ENCODE data around the gene RIMBP2.

DNA sequence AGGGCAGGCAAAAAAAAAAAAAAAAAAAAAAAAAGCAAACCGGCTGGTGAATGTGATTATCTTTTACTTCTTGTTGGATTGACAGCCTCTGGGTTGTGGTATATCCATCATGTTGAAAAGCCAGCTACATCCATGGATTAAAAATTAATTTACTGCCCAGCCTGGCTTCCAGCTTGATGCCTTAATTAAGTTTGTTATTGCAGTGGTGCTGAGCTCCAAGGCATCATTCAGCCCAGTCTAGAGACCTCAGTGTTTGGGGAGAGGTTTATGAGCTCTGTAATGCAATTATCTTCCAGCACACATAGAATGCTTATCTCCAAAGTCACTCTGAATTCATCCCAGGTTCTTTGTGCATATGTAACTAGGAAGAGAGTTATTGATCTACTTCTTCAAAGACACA lies 114.8 kb downstream of the RIMBP2 start:
- TF ChIP-seq EZH2phosphoT487 (IDR thresholded peaks at IDR 0.05; ENCODE audit: low read depth), result no peak
- TF ChIP-seq, protein P1, sequence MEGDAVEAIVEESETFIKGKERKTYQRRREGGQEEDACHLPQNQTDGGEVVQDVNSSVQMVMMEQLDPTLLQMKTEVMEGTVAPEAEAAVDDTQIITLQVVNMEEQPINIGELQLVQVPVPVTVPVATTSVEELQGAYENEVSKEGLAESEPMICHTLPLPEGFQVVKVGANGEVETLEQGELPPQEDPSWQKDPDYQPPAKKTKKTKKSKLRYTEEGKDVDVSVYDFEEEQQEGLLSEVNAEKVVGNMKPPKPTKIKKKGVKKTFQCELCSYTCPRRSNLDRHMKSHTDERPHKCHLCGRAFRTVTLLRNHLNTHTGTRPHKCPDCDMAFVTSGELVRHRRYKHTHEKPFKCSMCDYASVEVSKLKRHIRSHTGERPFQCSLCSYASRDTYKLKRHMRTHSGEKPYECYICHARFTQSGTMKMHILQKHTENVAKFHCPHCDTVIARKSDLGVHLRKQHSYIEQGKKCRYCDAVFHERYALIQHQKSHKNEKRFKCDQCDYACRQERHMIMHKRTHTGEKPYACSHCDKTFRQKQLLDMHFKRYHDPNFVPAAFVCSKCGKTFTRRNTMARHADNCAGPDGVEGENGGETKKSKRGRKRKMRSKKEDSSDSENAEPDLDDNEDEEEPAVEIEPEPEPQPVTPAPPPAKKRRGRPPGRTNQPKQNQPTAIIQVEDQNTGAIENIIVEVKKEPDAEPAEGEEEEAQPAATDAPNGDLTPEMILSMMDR (IDR thresholded peaks at IDR 0.05; ENCODE audit: low read depth, low read length), result no peak

Measured in OCI-LY3 (cell line).